ENCODE measurements around the gene DHCR7.

GRCh38 chr11:71465054-71465453 lies 16.9 kb upstream of the DHCR7 start:
- no peak for TF ChIP-seq CTCF (IDR thresholded peaks at IDR 0.05; ENCODE audit: insufficient read depth, low read length, poor library complexity, severe bottlenecking)
- TF ChIP-seq EZH2phosphoT487 (conservative IDR thresholded peaks at IDR 0.05; ENCODE audit: low read length): no peak

Measured in SU-DHL-6 (cell line).